Measurements from ENCODE around the gene GMCL2. TPM values are rescaled to one million over a fixed set of nuclear protein-coding genes. Genes with fewer than 3 reads are reported as not detected.

Gene GMCL2
- total RNA-seq, 2 donors from 2014 or later = not detected

- peak in 1 of 2 donors; percentile 21 for ATAC-seq
- Mint-ChIP-seq H3K27ac (peak overlapping the region; percentile 49 to 70), H3K27me3 (no peaks in the 10 kb centered on the region), H3K4me1 (ENCODE audit: low read depth in 2 of 2) (peaks cover 7 to 14% of the 10 kb centered on the region in 2 donors), H3K4me3 (no peak overlapping the region), H3K36me3 (peaks cover 22% of the 10 kb centered on the region), H3K9me3 (no peaks in the 10 kb centered on the region)
- no peak for DNase-seq (ENCODE audit: low spot score)
Observed at GRCh38 chr5:178215280-178216002, 28.3 kb upstream of the GMCL2 start.

DNA sequence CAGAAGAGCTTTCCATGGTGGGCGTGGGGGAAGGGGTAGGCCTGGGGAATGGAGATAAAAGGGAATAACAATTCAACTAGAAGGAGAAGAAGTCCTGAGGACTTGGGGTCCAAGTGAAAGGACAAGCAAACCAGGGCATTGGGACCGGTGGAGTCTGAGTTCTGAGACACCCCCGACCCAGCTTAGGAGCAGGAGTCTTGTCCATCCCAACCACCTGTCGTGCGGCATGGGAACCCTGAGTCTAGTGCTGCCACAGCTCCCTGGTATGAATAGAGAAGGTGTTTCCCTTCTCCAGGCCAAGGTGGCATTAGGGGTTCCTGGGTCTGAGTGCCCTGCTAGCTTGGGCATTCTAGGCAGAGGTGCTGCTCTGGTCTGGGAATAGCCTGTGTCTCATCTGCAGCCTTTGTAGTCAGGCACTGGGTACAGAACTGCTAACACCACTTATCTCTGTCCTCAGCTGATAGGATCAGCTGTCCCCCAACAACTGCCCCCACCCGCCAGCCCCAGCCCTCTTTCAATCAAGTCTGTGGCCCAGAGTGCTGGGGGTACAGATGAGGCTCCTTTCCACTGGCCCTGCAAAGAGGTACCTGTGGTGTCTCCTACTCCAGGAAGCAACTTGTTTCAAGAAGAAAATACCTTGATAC is 27.1 kb upstream of the GMCL2 start:
- H3K4me3 Mint-ChIP-seq = no peak overlapping the region
- H3K27ac Mint-ChIP-seq = peak overlapping the region; percentile 62 to 70
- DNase-seq (ENCODE audit: low spot score) (no peak), ATAC-seq (peak; percentile 3 to 12)
- peaks cover 15 to 21% of the 10 kb centered on the region in 2 donors for H3K4me1 Mint-ChIP-seq (ENCODE audit: low read depth in 2 of 2)
- no peaks in the 10 kb centered on the region for H3K27me3 Mint-ChIP-seq
- H3K36me3 Mint-ChIP-seq = peaks cover 27% of the 10 kb centered on the region
- no peaks in the 10 kb centered on the region for H3K9me3 Mint-ChIP-seq

GRCh38 chr5:178213748-178214151 is 26.6 kb upstream of the GMCL2 start:
- ATAC-seq (no peak), DNase-seq (ENCODE audit: low spot score) (no peak)
- Mint-ChIP-seq H3K9me3 (no peaks in the 10 kb centered on the region), H3K4me1 (ENCODE audit: low read depth in 2 of 2) (peaks cover 19 to 25% of the 10 kb centered on the region in 2 donors), H3K4me3 (no peak overlapping the region), H3K27me3 (no peaks in the 10 kb centered on the region), H3K27ac (peak overlapping the region; percentile 62 to 65), H3K36me3 (peaks cover 26% of the 10 kb centered on the region)

DNA sequence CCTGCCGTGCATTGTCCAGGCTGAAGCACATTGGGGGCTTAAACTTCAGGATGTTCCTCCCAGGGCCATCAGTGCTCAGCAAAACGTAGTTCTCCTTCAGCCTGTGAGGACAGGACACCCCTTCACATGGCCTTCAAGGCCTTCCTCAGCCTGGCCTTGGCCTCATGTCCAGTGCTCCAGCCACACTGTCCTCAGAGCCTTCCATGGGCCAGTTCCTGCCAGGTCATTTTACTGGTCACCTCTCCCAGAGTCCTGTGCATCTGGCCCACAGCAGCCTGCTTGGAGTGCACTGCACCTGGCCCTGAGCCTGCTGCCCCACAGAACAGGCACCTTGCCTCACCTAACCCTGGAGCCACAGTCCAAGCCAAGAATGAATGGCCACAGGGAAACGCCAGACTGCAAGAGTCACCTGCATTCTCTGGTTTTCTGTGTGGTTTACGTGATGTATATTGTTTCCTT is 25.9 kb upstream of the GMCL2 start:
- no peaks in the 10 kb centered on the region for H3K27me3 Mint-ChIP-seq
- no peak for DNase-seq (ENCODE audit: low spot score)
- ATAC-seq = no peak
- H3K27ac Mint-ChIP-seq = peak overlapping the region; percentile 62 to 65
- no peak overlapping the region for H3K4me3 Mint-ChIP-seq
- H3K4me1 Mint-ChIP-seq (ENCODE audit: low read depth in 2 of 2) = peaks cover 22 to 28% of the 10 kb centered on the region in 2 donors
- H3K9me3 Mint-ChIP-seq = no peaks in the 10 kb centered on the region
- H3K36me3 Mint-ChIP-seq = peaks cover 24% of the 10 kb centered on the region

GRCh38 chr5:178212241-178213002 is 25.3 kb upstream of the GMCL2 start:
- Mint-ChIP-seq H3K4me1 (ENCODE audit: low read depth in 2 of 2) (peaks cover 26 to 34% of the 10 kb centered on the region in 2 donors), H3K4me3 (no peak overlapping the region), H3K9me3 (no peaks in the 10 kb centered on the region), H3K36me3 (peaks cover 28% of the 10 kb centered on the region), H3K27ac (peak overlapping the region; percentile 14 to 65), H3K27me3 (no peaks in the 10 kb centered on the region)
- peak in 1 of 2 donors; percentile 15 for ATAC-seq
- DNase-seq (ENCODE audit: low spot score) = no peak

DNA sequence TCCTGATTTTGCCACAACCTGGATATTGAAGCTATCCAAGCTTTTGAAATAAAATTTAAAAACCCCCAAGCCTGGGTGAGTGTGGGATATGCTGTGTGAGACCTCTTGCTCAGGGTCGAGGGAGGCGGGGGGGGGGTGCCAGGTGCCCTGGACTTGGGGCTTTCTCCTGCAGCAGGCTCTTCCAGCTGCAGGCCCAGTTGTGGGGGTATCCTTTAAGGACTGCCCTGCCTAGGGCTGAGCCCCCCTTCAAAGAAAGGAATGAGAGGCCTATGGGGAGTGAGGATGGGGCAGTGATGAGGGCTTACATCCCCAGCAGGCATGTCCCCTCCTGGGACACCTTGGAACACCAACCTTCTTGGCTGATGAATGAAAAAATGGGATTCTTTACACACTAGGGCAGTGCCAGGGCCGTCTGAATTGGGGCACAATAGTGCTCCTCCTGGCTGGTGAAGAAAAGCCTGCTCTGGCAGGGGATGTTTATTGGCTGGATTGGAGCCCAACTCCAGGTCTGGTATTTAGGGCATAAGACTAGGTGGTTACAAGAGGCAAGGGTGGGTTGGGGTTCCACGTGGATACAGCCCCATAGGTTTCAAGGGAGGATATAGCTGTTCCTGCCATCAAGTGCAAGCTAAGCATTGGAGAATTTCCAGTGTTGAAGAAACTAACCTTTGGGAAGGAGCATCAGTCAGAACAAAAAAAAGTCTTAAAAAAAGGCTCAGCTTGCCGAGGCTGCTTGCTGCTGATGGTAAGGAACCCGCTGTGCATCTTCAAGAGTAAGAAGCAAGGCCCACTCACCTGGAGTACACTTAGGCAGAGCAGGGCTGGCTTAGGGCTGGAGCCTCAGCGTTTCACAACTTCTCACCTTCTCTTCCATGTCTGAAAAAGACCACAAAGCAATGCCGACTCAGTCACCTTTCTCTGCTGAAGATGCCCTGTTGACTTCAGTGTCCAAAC is 24.2 kb upstream of the GMCL2 start:
- H3K4me1 Mint-ChIP-seq (ENCODE audit: low read depth in 2 of 2) = peaks cover 34 to 43% of the 10 kb centered on the region in 2 donors
- no peak for ATAC-seq

GRCh38 chr5:178210686-178211085 is 23.5 kb upstream of the GMCL2 start:
- no peak for ATAC-seq
- no peaks in the 10 kb centered on the region for H3K9me3 Mint-ChIP-seq
- H3K27ac Mint-ChIP-seq = peak overlapping the region in 1 of 2 donors; percentile 14
- peaks cover 37 to 45% of the 10 kb centered on the region in 2 donors for H3K4me1 Mint-ChIP-seq (ENCODE audit: low read depth in 2 of 2)
- DNase-seq (ENCODE audit: low spot score) = no peak
- H3K4me3 Mint-ChIP-seq = no peak overlapping the region
- H3K27me3 Mint-ChIP-seq = no peaks in the 10 kb centered on the region
- H3K36me3 Mint-ChIP-seq = peaks cover 32% of the 10 kb centered on the region

More for the DNA sequence above, 24.2 kb upstream of the GMCL2 start:
- H3K4me3 Mint-ChIP-seq = no peak overlapping the region
- DNase-seq (ENCODE audit: low spot score) = no peak
- H3K27ac Mint-ChIP-seq = peak overlapping the region; percentile 14 to 48
- no peaks in the 10 kb centered on the region for H3K27me3 Mint-ChIP-seq
- no peaks in the 10 kb centered on the region for H3K9me3 Mint-ChIP-seq
- peaks cover 29% of the 10 kb centered on the region for H3K36me3 Mint-ChIP-seq

DNA sequence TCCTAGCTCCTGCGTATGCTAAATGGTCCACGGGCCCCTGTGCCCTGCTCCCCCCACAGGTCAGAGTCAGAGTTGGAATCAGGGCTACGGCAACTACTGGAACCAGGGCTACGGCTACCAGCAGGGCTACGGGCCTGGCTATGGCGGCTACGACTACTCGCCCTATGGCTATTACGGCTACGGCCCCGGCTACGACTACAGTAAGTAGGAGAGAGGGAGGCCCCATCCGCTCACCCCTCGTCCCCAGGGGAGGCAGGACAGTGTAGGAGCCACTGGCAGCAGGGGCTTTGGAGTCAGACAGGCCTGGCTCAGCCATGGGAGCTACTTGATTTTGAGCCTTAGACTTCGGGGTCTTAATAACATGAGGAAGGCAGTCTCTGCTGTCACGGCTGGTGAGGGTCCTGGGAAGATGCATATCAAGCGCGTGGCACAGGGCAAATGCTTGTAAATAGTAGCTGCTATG is 22.9 kb upstream of the GMCL2 start:
- H3K4me3 Mint-ChIP-seq = no peak overlapping the region
- peaks cover 35% of the 10 kb centered on the region for H3K36me3 Mint-ChIP-seq
- no peaks in the 10 kb centered on the region for H3K9me3 Mint-ChIP-seq
- ATAC-seq (no peak), DNase-seq (ENCODE audit: low spot score) (no peak)
- no peaks in the 10 kb centered on the region for H3K27me3 Mint-ChIP-seq
- H3K27ac Mint-ChIP-seq = peak overlapping the region; percentile 16 to 78
- H3K4me1 Mint-ChIP-seq (ENCODE audit: low read depth in 2 of 2) = peaks cover 39 to 49% of the 10 kb centered on the region in 2 donors

- H3K27me3 Mint-ChIP-seq = no peaks in the 10 kb centered on the region
- peak overlapping the region; percentile 16 to 78 for H3K27ac Mint-ChIP-seq
- peaks cover 35% of the 10 kb centered on the region for H3K36me3 Mint-ChIP-seq
- ATAC-seq (no peak), DNase-seq (ENCODE audit: low spot score) (no peak)
- H3K4me1 Mint-ChIP-seq (ENCODE audit: low read depth in 2 of 2) = peaks cover 39 to 49% of the 10 kb centered on the region in 2 donors
- H3K4me3 Mint-ChIP-seq = no peak overlapping the region
- no peaks in the 10 kb centered on the region for H3K9me3 Mint-ChIP-seq
Observed at GRCh38 chr5:178209334-178210072, 22.3 kb upstream of the GMCL2 start.

DNA sequence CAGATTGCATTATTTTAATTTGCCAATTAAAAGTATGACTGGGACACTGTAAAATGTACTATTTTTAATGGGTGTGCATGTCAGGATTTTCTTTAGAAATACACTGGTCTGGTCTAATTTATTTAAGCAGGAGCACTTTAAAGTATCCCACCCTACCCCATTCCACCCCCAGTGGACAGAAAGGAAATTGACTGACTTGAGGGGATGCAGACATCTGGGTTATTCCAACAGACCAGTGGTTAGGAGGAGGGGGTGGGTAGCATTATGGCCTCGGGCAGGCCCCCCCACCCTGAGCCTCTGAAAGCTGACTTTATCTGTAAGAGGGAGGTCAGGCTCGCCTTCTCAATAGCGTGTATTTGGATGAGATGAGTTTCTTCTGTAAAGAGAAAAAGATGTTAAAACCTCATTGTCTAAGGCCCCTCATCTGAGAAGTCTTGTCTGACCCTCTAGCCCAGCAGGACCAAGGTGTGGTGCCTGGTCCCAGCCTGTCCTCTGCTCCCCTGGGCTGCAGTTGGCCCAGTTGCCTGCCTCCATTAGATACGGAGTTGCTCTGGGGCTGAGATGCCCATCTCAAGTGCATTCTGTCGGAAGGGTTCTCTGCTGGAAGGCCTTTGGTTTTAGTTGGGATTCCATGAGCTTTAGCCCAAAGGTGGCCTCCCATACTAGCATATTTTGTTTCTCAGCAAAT is 21.5 kb upstream of the GMCL2 start:
- no peak overlapping the region for H3K4me3 Mint-ChIP-seq

GRCh38 chr5:178207917-178208280 is 20.7 kb upstream of the GMCL2 start:
- Mint-ChIP-seq H3K27ac (peak overlapping the region; percentile 61 to 75), H3K36me3 (peaks cover 33% of the 10 kb centered on the region), H3K4me1 (ENCODE audit: low read depth in 2 of 2) (peaks cover 42 to 43% of the 10 kb centered on the region in 2 donors)

More for the DNA sequence above, 21.5 kb upstream of the GMCL2 start:
- peak overlapping the region; percentile 75 to 78 for H3K27ac Mint-ChIP-seq
- no peak for ATAC-seq
- no peak for DNase-seq (ENCODE audit: low spot score)
- H3K4me1 Mint-ChIP-seq (ENCODE audit: low read depth in 2 of 2) = peaks cover 43 to 49% of the 10 kb centered on the region in 2 donors
- peaks cover 37% of the 10 kb centered on the region for H3K36me3 Mint-ChIP-seq
- H3K27me3 Mint-ChIP-seq = no peaks in the 10 kb centered on the region
- H3K9me3 Mint-ChIP-seq = no peaks in the 10 kb centered on the region

More at GRCh38 chr5:178207917-178208280, 20.7 kb upstream of the GMCL2 start:
- no peak for ATAC-seq
- no peaks in the 10 kb centered on the region for H3K9me3 Mint-ChIP-seq
- no peaks in the 10 kb centered on the region for H3K27me3 Mint-ChIP-seq
- H3K4me3 Mint-ChIP-seq = peak overlapping the region; percentile 90
- DNase-seq (ENCODE audit: low spot score) = no peak
